ENCODE data around the gene LCE2B. TPM values are rescaled to one million over a fixed set of nuclear protein-coding genes. Genes with fewer than 3 reads are reported as not detected.
"Not testable (repeated sequence)": the region's sequence is repeated elsewhere in the genome, so short reads cannot be mapped to it uniquely, and the experiment has no call there.

LCE2B gene
- not detected for total RNA-seq

- WGBS, 2 donors (ENCODE audit: low coverage in 1 of 2): 71% methylated on average over 2 of the region's 4 CpGs; no CpG with 5 or more reads in 1 of the 2 donors
- H3K27me3 ChIP-seq: not testable (repeated sequence)
Measured at GRCh38 chr1:152685823-152686222, at the start of gene LCE2B. Gene LCE2B, plus strand, starts transcription at chr1:152686123. Its CDS starts 721 bp downstream, at chr1:152686844.

GRCh38 chr1:152640351-152640750 lies 45.6 kb upstream of the LCE2B start:
- WGBS, 2 donors (ENCODE audit: low coverage in 1 of 2): 63 to 68% methylated on average over 1 of the region's 1 CpG
- Histone ChIP-seq H3K27ac (no peak overlapping the region), H3K4me3 (no peak overlapping the region), H3K36me3 (no peaks in the 10 kb centered on the region), H3K4me1 (no peaks in the 10 kb centered on the region), H3K9me3 (peaks cover 0 to 4% of the 10 kb centered on the region in 2 donors), H3K27me3 (no peaks in the 10 kb centered on the region)
- intact Hi-C loops (cut with DNase I; ENCODE audit: low total_unique reads): no loop called here
- TF ChIP-seq EP300 (IDR thresholded peaks at IDR 0.05; ENCODE audit: low read depth): no peak
- TF ChIP-seq CTCF (IDR thresholded peaks at IDR 0.05): no peak
- TF ChIP-seq POLR2AphosphoS5 (IDR thresholded peaks at IDR 0.05): no peak
- no peak for DNase-seq
- in situ Hi-C loops (cut with MboI; ENCODE audit: low pct_ligation_motif_present in 1 of 4, low pct_unique_long_range_greater_than_20kb in 1 of 4, low sequenced_read_pairs in 3 of 4): no loop called here

More at GRCh38 chr1:152685823-152686222, at the start of gene LCE2B:
- H3K4me3 ChIP-seq; H3K36me3 ChIP-seq; H3K27ac ChIP-seq; DNase-seq; in situ Hi-C loops (cut with MboI; ENCODE audit: low pct_ligation_motif_present in 1 of 4, low pct_unique_long_range_greater_than_20kb in 1 of 4, low sequenced_read_pairs in 3 of 4); intact Hi-C loops (cut with DNase I; ENCODE audit: low total_unique reads); H3K4me1 ChIP-seq; H3K9me3 ChIP-seq: not testable (repeated sequence)

GRCh38 chr1:152643945-152644344 lies 42.0 kb upstream of the LCE2B start:
- Histone ChIP-seq H3K27ac (no peak overlapping the region), H3K4me1 (no peaks in the 10 kb centered on the region), H3K27me3 (no peaks in the 10 kb centered on the region), H3K4me3 (no peak overlapping the region), H3K36me3 (no peaks in the 10 kb centered on the region), H3K9me3 (peaks cover 0 to under 1% of the 10 kb centered on the region in 2 donors)
- no peak for DNase-seq
- intact Hi-C loops (cut with DNase I; ENCODE audit: low total_unique reads): no loop called here
- WGBS, 2 donors (ENCODE audit: low coverage in 1 of 2): 40 to 48% methylated on average over 2 to 3 of the region's 3 CpGs
- in situ Hi-C loops (cut with MboI; ENCODE audit: low pct_ligation_motif_present in 1 of 4, low pct_unique_long_range_greater_than_20kb in 1 of 4, low sequenced_read_pairs in 3 of 4): no loop called here
- TF ChIP-seq EP300 (IDR thresholded peaks at IDR 0.05; ENCODE audit: low read depth) (no peak), POLR2AphosphoS5 (IDR thresholded peaks at IDR 0.05) (no peak), POLR2A (IDR thresholded peaks at IDR 0.05) (no peak), CTCF (IDR thresholded peaks at IDR 0.05) (no peak)

GRCh38 chr1:152645146-152645545 lies 40.8 kb upstream of the LCE2B start:
- no peaks in the 10 kb centered on the region for H3K4me1 ChIP-seq
- H3K27me3 ChIP-seq: no peaks in the 10 kb centered on the region
- H3K9me3 ChIP-seq: no peaks in the 10 kb centered on the region
- H3K27ac ChIP-seq: no peak overlapping the region
- TF ChIP-seq EP300 (IDR thresholded peaks at IDR 0.05; ENCODE audit: low read depth) (no peak), POLR2A (IDR thresholded peaks at IDR 0.05) (no peak), POLR2AphosphoS5 (IDR thresholded peaks at IDR 0.05) (no peak), CTCF (IDR thresholded peaks at IDR 0.05) (no peak)
- in situ Hi-C loops (cut with MboI; ENCODE audit: low pct_ligation_motif_present in 1 of 4, low pct_unique_long_range_greater_than_20kb in 1 of 4, low sequenced_read_pairs in 3 of 4) (no loop called here), intact Hi-C loops (cut with DNase I; ENCODE audit: low total_unique reads) (no loop called here)
- WGBS, 2 donors (ENCODE audit: low coverage in 1 of 2): 47 to 56% methylated on average over 1 to 3 of the region's 3 CpGs
- H3K36me3 ChIP-seq: no peaks in the 10 kb centered on the region
- no peak overlapping the region for H3K4me3 ChIP-seq
- DNase-seq: no peak

- no peaks in the 10 kb centered on the region for H3K27me3 ChIP-seq
- TF ChIP-seq EP300 (IDR thresholded peaks at IDR 0.05; ENCODE audit: low read depth) (no peak), CTCF (IDR thresholded peaks at IDR 0.05) (no peak), POLR2A (IDR thresholded peaks at IDR 0.05) (no peak), POLR2AphosphoS5 (IDR thresholded peaks at IDR 0.05) (no peak)
- H3K27ac ChIP-seq: no peak overlapping the region
- H3K36me3 ChIP-seq: no peaks in the 10 kb centered on the region
- in situ Hi-C loops (cut with MboI; ENCODE audit: low pct_ligation_motif_present in 1 of 4, low pct_unique_long_range_greater_than_20kb in 1 of 4, low sequenced_read_pairs in 3 of 4) (no loop called here), intact Hi-C loops (cut with DNase I; ENCODE audit: low total_unique reads) (no loop called here)
- DNase-seq: no peak
- no peak overlapping the region for H3K4me3 ChIP-seq
- H3K4me1 ChIP-seq: no peaks in the 10 kb centered on the region
- H3K9me3 ChIP-seq: no peaks in the 10 kb centered on the region
Measured at GRCh38 chr1:152646656-152647055, 39.3 kb upstream of the LCE2B start.

All from transverse colon (tissue), 4 donors.